Glutamatergic neuron (in vitro differentiated cells): ENCODE measurements around the gene PRMT7. TPM values are rescaled to one million over a fixed set of nuclear protein-coding genes. Genes with fewer than 3 reads are reported as not detected.

Experiments used
- DNase-seq: peaks from one replicate; pipeline ENCODE4 v3.0.0; 2022
- H3K27ac Mint-ChIP-seq: one replicate; pipeline ENCODE4 v1.8.0; 2020; ENCODE audit warnings: mild to moderate bottlenecking, mixed read lengths, inconsistent platforms; ENCODE audit not compliant: unreplicated experiment
- H3K27me3 Mint-ChIP-seq: one replicate; pipeline ENCODE4 v1.8.0; 2020; ENCODE audit warnings: mild to moderate bottlenecking, moderate library complexity, mixed read lengths, inconsistent platforms; ENCODE audit not compliant: unreplicated experiment
- H3K36me3 Mint-ChIP-seq: one replicate; pipeline ENCODE4 v1.8.0; 2020; ENCODE audit warnings: mild to moderate bottlenecking, mixed read lengths, inconsistent platforms; ENCODE audit not compliant: unreplicated experiment
- H3K4me1 Mint-ChIP-seq: one replicate; pipeline ENCODE4 v1.8.0; 2020; ENCODE audit warnings: mild to moderate bottlenecking, low read depth, mixed read lengths, inconsistent platforms; ENCODE audit not compliant: unreplicated experiment
- H3K4me3 Mint-ChIP-seq: one replicate; pipeline ENCODE4 v1.8.0; 2020; ENCODE audit warnings: mild to moderate bottlenecking, mixed read lengths, inconsistent platforms; ENCODE audit not compliant: unreplicated experiment
- H3K9me3 Mint-ChIP-seq: one replicate; pipeline ENCODE4 v1.8.0; 2020; ENCODE audit warnings: mild to moderate bottlenecking, moderate library complexity, mixed read lengths, inconsistent platforms; ENCODE audit not compliant: unreplicated experiment
- CTCF ChIP-seq: fragments of 200-600 bp; sonication (generic); IDR thresholded peaks from one replicate; pipeline ENCODE4 v1.5.0; 2021; ENCODE audit not compliant: partially characterized antibody, unreplicated experiment
- total RNA-seq: library from RNA; stranded (reverse); fragmentation: NEBNext Ultra II Directional; extraction: Animal tissue kit (Norgen Biotek cat#: 25700); gene quantifications from one replicate; pipeline ENCODE4 v1.2.1, GENCODE V29; 2021; ENCODE audit not compliant: unreplicated experiment

Gene PRMT7
- total RNA-seq, 1 donor from 2014 or later = 62.7 TPM

- Mint-ChIP-seq H3K27me3 (peaks cover 8% of the 10 kb centered on the region), H3K4me3 (no peak overlapping the region), H3K36me3 (no peaks in the 10 kb centered on the region), H3K27ac (no peak overlapping the region), H3K9me3 (no peaks in the 10 kb centered on the region), H3K4me1 (peaks cover 9% of the 10 kb centered on the region)
- no peak for TF ChIP-seq CTCF
- no peak for DNase-seq
These were observed 94.0 kb downstream of the PRMT7 start for GRCh38 chr16:68404736-68405345.

GRCh38 chr16:68406458-68407152 is 95.8 kb downstream of the PRMT7 start:
- H3K4me3 Mint-ChIP-seq = peak overlapping the region; percentile 35
- H3K4me1 Mint-ChIP-seq = peaks cover 9% of the 10 kb centered on the region
- peaks cover 4% of the 10 kb centered on the region for H3K9me3 Mint-ChIP-seq
- no peak for DNase-seq
- no peak for TF ChIP-seq CTCF
- no peaks in the 10 kb centered on the region for H3K36me3 Mint-ChIP-seq
- peaks cover 7% of the 10 kb centered on the region for H3K27me3 Mint-ChIP-seq
- H3K27ac Mint-ChIP-seq = peak overlapping the region; percentile 45

Other genes starting within 250 kb of the PRMT7 start
- 33.1 TPM for gene NFATC3, start 225.6 kb upstream of the PRMT7 start, total RNA-seq
- gene ESRP2, start 74.9 kb upstream of the PRMT7 start, total RNA-seq = not detected
- 11.9 TPM for gene PLA2G15, start 65.6 kb upstream of the PRMT7 start, total RNA-seq
- 78.1 TPM for gene SLC7A6, start 46.5 kb upstream of the PRMT7 start, total RNA-seq
- 25.2 TPM for gene SLC7A6OS, start 73 bp upstream of the PRMT7 start, total RNA-seq
- 85.4 TPM for gene SMPD3, start 137.5 kb downstream of the PRMT7 start, total RNA-seq
- 87.0 TPM for gene ZFP90, start 228.3 kb downstream of the PRMT7 start, total RNA-seq